Epithelial cell of proximal tubule (primary cell): ENCODE data around the gene SEMA3F. TPM values are rescaled to one million over a fixed set of nuclear protein-coding genes. Genes with fewer than 3 reads are reported as not detected.
A peak's percentile ranks its signal among the peaks of the same experiment; 100 is the strongest.
"Not testable (repeated sequence)": the region's sequence is repeated elsewhere in the genome, so short reads cannot be mapped to it uniquely, and the experiment has no call there.

Source experiments
- DNase-seq: peaks from one replicate; pipeline ENCODE4 v3.0.0-alpha.2; 2011; ENCODE audit warnings: low read depth
- H3K4me3 ChIP-seq: 2 replicates; pipeline ENCODE4 v1.5.1; 2011; ENCODE audit warnings: low read depth, mild to moderate bottlenecking, low read length
- total RNA-seq: library from RNA; depleted of rRNA; stranded (reverse); fragments of >200 nt; gene quantifications from 2 replicates; pipeline ENCODE4 v1.2.3, GENCODE V29; 2015
- TF ChIP-seq, protein P1 (sequence below): conservative IDR thresholded peaks from 2 replicates; pipeline ENCODE4 v1.5.1; 2012; ENCODE audit warnings: low read depth, mild to moderate bottlenecking, low read length

SEMA3F gene
- total RNA-seq, 1 donor from 2014 or later, result 58.6 TPM

DNA sequence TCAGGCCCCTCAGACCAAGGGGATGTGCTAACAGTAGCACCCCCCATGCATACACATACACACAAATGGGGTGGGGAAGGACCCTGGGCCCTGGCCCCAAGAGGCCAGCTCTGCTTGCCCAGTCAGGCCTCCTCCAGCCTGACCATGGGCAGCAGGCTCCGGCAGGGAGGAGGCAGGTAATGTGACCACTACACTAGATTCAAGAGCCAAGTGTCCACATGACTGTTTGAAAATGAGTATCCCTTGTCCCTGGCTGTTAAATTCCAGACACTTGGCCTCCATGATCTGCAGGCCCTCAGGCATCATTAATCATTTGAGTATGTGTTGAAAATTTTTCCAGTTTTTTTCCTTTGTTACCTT is 67.0 kb downstream of the SEMA3F start:
- TF ChIP-seq, protein P1, sequence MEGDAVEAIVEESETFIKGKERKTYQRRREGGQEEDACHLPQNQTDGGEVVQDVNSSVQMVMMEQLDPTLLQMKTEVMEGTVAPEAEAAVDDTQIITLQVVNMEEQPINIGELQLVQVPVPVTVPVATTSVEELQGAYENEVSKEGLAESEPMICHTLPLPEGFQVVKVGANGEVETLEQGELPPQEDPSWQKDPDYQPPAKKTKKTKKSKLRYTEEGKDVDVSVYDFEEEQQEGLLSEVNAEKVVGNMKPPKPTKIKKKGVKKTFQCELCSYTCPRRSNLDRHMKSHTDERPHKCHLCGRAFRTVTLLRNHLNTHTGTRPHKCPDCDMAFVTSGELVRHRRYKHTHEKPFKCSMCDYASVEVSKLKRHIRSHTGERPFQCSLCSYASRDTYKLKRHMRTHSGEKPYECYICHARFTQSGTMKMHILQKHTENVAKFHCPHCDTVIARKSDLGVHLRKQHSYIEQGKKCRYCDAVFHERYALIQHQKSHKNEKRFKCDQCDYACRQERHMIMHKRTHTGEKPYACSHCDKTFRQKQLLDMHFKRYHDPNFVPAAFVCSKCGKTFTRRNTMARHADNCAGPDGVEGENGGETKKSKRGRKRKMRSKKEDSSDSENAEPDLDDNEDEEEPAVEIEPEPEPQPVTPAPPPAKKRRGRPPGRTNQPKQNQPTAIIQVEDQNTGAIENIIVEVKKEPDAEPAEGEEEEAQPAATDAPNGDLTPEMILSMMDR, result no peak
- no peak for DNase-seq
- H3K4me3 ChIP-seq, result no peak overlapping the region

GRCh38 chr3:50224639-50225038 is 69.5 kb downstream of the SEMA3F start:
- TF ChIP-seq, protein P1, result no peak
- no peak overlapping the region for H3K4me3 ChIP-seq
- no peak for DNase-seq

DNA sequence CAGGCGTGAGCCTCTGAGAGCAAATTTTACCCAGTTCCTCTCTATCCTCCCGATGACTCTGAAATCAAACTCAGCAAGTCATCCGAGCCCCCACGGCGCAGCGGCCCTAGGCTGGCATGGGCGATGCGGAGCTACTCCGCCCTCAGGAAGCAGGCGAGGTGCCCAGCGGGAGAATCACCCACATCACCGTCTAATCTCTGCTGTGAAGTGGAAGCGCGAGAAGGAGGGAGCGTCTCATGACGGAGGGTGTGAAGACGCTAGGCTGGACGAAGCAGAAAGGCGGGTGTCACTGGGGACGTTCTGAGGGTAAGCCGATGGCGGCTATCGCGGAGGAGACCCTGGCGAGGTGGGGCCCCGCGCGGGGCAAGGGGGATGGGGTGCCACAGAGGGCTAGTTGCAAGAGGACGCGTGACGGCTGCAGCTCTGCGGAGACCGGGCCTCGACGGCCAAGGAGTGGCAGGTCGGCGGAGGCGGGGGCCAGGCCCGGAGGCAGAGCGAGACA is 71.8 kb downstream of the SEMA3F start:
- DNase-seq, result no peak
- peak overlapping the region; percentile 84 for H3K4me3 ChIP-seq
- TF ChIP-seq, protein P1, result no peak

GRCh38 chr3:50227390-50228183 is 72.5 kb downstream of the SEMA3F start:
- H3K4me3 ChIP-seq, result peak overlapping the region; percentile 84
- TF ChIP-seq, protein P1, result peak; percentile 62
- DNase-seq, result no peak

DNA sequence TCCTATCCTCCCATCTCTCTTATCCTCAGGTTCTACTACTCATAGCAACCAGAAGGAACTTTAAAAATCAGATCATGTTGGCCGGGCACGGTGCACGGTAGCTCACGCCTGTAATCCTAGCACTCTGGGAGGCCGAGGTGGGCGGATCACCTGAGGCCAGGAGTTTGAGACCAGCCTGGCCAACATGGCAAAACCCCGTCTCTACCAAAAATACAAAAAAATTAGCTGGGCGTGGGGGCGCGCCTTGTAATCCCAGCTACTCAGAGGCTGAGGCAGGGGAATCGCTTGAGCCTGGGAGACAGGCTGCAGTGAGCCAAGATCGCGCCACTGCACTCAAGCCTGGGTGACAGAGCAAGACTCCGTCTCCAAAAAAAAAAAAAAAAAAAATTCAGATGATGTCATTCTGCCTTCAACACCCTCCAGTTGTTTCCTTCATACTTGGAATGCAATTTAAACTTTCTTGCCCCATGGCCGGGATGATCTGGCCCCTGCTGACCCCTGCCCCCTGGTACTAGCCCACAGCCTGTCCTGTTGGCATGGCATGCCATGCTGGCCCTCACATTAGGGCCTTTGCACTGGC is 73.2 kb downstream of the SEMA3F start:
- DNase-seq, result not testable (repeated sequence)
- peak overlapping the region; percentile 84 for H3K4me3 ChIP-seq

- DNase-seq, result no peak
- H3K4me3 ChIP-seq, result no peak overlapping the region
- TF ChIP-seq, protein P1, result no peak
These were observed 74.4 kb downstream of the SEMA3F start for GRCh38 chr3:50229490-50229889.

DNA sequence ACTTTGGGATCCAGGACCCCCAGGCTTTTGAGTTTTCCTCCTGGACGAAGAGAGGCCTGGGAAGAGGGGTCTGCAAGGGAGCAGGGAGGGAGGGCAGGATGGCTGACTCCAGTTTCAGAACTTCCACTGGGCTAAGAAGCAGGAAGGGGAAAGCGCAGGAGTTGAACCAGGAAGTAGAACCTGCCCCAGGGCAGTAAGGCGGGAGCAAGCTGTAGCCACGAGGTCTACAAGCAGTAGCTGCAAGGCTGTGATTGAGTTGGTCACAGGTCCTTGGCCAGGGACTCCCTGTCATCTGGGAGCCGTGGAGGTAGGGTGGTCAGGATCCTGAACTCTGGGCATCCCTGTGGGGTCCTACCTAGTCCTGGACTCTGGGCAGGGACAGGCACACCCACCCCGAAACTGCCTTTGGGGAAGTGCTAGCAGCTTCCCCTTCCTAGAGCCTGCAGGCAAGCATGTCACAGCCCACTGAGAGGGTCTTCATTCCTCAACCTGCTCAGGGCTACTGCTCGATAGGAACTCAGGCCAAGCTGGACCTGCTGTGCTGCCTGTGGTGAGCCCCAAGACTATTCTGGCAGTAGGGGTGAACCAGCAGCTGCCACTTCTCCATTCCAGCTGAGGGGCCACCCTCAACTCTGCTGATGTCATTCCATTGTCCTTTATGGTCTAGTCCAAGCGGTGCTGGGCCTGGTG is 75.1 kb downstream of the SEMA3F start:
- no peak overlapping the region for H3K4me3 ChIP-seq
- DNase-seq, result no peak
- TF ChIP-seq, protein P1, result no peak
